GM12872 (cell line): ENCODE results near the gene SLC12A5.

Experiments
- CTCF ChIP-seq: IDR thresholded peaks from 3 replicates; pipeline ENCODE4 v1.5.1; 2011; ENCODE audit warnings: low read depth, mild to moderate bottlenecking, low read length, moderate library complexity; ENCODE audit not compliant: insufficient read depth

Gene SLC12A5

GRCh38 chr20:46002008-46002407 is 27.0 kb upstream of the SLC12A5 start:
- no peak for TF ChIP-seq CTCF

GRCh38 chr20:46004187-46004586 is 24.8 kb upstream of the SLC12A5 start:
- no peak for TF ChIP-seq CTCF

GRCh38 chr20:46004889-46005473 is 24.0 kb upstream of the SLC12A5 start:
- no peak for TF ChIP-seq CTCF

GRCh38 chr20:46006022-46006705 is 22.9 kb upstream of the SLC12A5 start:
- no peak for TF ChIP-seq CTCF

GRCh38 chr20:46006964-46007363 is 22.1 kb upstream of the SLC12A5 start:
- TF ChIP-seq CTCF, result no peak

- TF ChIP-seq CTCF, result no peak
These were observed 21.3 kb upstream of the SLC12A5 start for GRCh38 chr20:46007671-46008070.

- TF ChIP-seq CTCF, result no peak
These were observed 19.2 kb upstream of the SLC12A5 start for GRCh38 chr20:46009816-46010215.
